ENCODE measurements around the gene KLHL12. TPM values are rescaled to one million over a fixed set of nuclear protein-coding genes. Genes with fewer than 3 reads are reported as not detected.

KLHL12 gene
- total RNA-seq, 1 donor from 2014 or later: 33.8 TPM

DNA sequence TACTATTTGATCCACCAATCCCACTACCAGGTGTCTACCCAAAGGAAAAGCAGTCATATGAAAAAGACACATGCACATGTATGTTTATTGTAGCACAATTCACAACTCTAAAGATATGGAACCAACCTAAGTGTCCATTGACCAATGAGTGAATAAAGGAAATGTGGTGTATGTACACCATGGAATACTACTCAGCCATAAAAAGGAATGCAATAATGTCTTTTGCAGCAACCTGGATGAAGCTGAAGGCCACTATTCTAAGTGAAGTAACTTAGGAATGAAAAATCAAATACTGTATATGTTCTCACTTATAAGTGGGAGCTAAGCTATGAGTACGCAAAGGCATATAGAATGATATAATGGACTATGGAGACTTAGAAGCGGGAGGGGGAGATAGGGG lies 18.4 kb upstream of the KLHL12 start:
- no peaks in the 10 kb centered on the region for H3K27me3 Mint-ChIP-seq
- no peak overlapping the region for H3K4me3 Mint-ChIP-seq
- H3K36me3 Mint-ChIP-seq: peaks cover 36% of the 10 kb centered on the region
- H3K27ac Mint-ChIP-seq: no peak overlapping the region
- no peaks in the 10 kb centered on the region for H3K4me1 Mint-ChIP-seq (ENCODE audit: unreplicated experiment)
- TF ChIP-seq, protein P1, sequence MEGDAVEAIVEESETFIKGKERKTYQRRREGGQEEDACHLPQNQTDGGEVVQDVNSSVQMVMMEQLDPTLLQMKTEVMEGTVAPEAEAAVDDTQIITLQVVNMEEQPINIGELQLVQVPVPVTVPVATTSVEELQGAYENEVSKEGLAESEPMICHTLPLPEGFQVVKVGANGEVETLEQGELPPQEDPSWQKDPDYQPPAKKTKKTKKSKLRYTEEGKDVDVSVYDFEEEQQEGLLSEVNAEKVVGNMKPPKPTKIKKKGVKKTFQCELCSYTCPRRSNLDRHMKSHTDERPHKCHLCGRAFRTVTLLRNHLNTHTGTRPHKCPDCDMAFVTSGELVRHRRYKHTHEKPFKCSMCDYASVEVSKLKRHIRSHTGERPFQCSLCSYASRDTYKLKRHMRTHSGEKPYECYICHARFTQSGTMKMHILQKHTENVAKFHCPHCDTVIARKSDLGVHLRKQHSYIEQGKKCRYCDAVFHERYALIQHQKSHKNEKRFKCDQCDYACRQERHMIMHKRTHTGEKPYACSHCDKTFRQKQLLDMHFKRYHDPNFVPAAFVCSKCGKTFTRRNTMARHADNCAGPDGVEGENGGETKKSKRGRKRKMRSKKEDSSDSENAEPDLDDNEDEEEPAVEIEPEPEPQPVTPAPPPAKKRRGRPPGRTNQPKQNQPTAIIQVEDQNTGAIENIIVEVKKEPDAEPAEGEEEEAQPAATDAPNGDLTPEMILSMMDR (conservative IDR thresholded peaks at IDR 0.05): no peak
- no peak for DNase-seq (ENCODE audit: extremely low spot score, unreplicated experiment)
- no peaks in the 10 kb centered on the region for H3K9me3 Mint-ChIP-seq

DNA sequence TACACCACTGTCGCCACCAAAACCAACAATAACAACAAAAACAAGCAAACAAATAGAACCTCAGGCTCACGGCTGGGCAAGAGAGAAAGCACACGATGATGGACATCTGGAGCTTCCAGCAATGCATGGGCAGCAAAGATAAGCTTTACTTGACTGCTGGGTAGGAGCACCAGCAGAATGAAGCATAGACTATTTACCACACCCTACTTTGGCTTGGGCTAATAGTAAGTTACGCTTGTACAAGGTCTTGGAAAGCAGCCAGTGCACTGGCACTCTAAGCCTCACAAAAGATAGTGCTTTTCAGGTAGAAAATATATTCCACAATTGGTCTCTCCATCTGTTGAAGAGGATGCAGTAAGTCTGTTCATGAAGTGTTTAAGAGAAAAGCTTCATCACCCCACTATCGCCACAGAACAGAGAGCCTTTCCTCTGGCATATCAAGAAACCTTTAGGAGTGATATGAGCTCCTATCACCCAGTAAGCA lies 17.4 kb upstream of the KLHL12 start:
- no peak for DNase-seq (ENCODE audit: extremely low spot score, unreplicated experiment)
- Mint-ChIP-seq H3K4me1 (ENCODE audit: unreplicated experiment) (no peaks in the 10 kb centered on the region), H3K27ac (no peak overlapping the region), H3K4me3 (no peak overlapping the region), H3K9me3 (no peaks in the 10 kb centered on the region), H3K27me3 (no peaks in the 10 kb centered on the region), H3K36me3 (peaks cover 37% of the 10 kb centered on the region)
- TF ChIP-seq, protein P1 (conservative IDR thresholded peaks at IDR 0.05): no peak

DNA sequence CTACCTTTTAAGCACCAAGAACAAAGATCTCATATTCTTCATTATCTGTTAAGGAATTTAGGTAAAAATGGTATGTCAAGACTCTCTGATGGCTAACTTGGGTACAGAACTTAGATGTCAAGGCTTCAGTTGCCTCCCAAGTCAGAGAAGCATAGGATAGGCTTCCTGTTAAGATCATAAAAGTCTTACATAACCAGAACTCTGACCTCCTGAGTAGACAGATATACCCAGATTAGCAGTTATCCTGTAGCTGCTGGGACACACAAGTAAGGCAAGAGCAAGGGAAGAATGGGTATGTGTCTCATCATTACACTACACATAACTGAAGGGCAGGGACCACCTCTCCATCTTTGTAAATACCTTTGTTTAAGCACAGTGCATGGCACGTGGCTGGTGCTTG lies 15.4 kb upstream of the KLHL12 start:
- no peak overlapping the region for H3K27ac Mint-ChIP-seq
- no peaks in the 10 kb centered on the region for H3K27me3 Mint-ChIP-seq
- TF ChIP-seq, protein P1 (conservative IDR thresholded peaks at IDR 0.05): no peak
- H3K4me3 Mint-ChIP-seq: no peak overlapping the region
- no peaks in the 10 kb centered on the region for H3K4me1 Mint-ChIP-seq (ENCODE audit: unreplicated experiment)
- peaks cover 36% of the 10 kb centered on the region for H3K36me3 Mint-ChIP-seq
- no peak for DNase-seq (ENCODE audit: extremely low spot score, unreplicated experiment)
- no peaks in the 10 kb centered on the region for H3K9me3 Mint-ChIP-seq

DNA sequence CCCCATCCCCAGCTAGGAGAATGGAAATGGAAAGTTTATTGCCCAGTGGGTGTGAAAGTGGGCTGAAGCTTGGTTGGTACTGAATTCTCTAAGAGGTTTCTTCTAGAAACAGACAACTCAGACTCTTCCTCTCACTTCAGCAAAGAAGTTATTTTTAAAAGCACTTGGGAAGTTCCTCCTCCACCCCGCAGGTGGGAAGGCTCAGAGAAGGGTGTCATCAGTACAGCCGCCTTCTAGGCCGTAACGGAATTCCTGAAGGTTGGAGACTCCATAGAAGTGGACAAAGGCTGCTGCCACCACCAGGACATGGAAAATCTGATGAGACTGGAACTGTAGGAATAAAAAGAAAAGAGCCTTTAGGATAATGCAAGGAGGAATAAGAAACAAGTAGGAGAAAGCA lies 14.3 kb upstream of the KLHL12 start:
- TF ChIP-seq, protein P1 (conservative IDR thresholded peaks at IDR 0.05): no peak
- Mint-ChIP-seq H3K4me3 (no peak overlapping the region), H3K27me3 (no peaks in the 10 kb centered on the region), H3K36me3 (peaks cover 35% of the 10 kb centered on the region), H3K4me1 (ENCODE audit: unreplicated experiment) (no peaks in the 10 kb centered on the region), H3K9me3 (no peaks in the 10 kb centered on the region), H3K27ac (no peak overlapping the region)
- no peak for DNase-seq (ENCODE audit: extremely low spot score, unreplicated experiment)

DNA sequence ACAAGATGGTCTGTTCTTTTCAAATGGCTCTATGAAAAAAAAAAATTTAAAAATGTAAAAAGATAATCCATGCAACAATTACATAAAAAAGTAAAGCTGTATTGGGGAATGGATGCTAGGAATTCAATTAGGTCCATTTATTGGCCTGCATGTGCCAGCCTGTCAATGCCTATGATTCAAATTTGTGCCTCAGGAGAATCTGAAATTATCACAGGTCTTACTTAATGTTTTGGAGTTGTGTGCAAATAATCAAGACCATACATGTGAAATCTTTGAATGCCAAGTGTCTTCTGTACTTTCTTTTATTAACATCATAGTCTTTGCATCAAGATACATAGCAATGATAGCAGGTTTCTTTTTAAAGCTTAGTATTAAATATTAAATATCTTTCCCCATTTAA lies 13.5 kb upstream of the KLHL12 start:
- TF ChIP-seq, protein P1 (conservative IDR thresholded peaks at IDR 0.05): no peak
- H3K4me1 Mint-ChIP-seq (ENCODE audit: unreplicated experiment): no peaks in the 10 kb centered on the region
- H3K27me3 Mint-ChIP-seq: no peaks in the 10 kb centered on the region
- no peak overlapping the region for H3K27ac Mint-ChIP-seq
- H3K4me3 Mint-ChIP-seq: no peak overlapping the region
- no peaks in the 10 kb centered on the region for H3K9me3 Mint-ChIP-seq
- no peak for DNase-seq (ENCODE audit: extremely low spot score, unreplicated experiment)
- H3K36me3 Mint-ChIP-seq: peaks cover 30% of the 10 kb centered on the region
